Spleen (tissue), 11 donors: ENCODE results near the gene RAD51D. TPM values are rescaled to one million over a fixed set of nuclear protein-coding genes. Genes with fewer than 3 reads are reported as not detected.

Experiments used
- DNase-seq: peaks from one replicate; pipeline ENCODE4 v3.0.0-alpha.2; 2020
- H3K27ac ChIP-seq, 8 donors: fragments of 200-600 bp; sonication (generic) in 7 of 8; 1 replicate in 4 of 8; 2 replicates in 4 of 8; pipeline versions ENCODE4 v1.5.0 to v1.8.0; 2016 to 2021; ENCODE audit warnings: inconsistent platforms in 4 of 8, mild to moderate bottlenecking in 4 of 8, moderate library complexity in 1 of 8
- H3K27me3 ChIP-seq, 7 donors: fragments of 200-600 bp; sonication (generic) in 6 of 7; replicated peaks in 1 of 7; 1 replicate in 4 of 7; 2 replicates in 3 of 7; pipeline versions ENCODE4 v1.5.0 to v1.8.0; 2016 to 2021; ENCODE audit warnings: inconsistent platforms in 3 of 7, mild to moderate bottlenecking in 1 of 7
- H3K36me3 ChIP-seq, 6 donors: fragments of 200-600 bp; sonication (generic) in 5 of 6; 1 replicate in 4 of 6; 2 replicates in 2 of 6; pipeline versions ENCODE4 v1.5.0 to v1.8.0; 2016 to 2021; ENCODE audit warnings: inconsistent platforms in 2 of 6
- H3K4me1 ChIP-seq, 6 donors: fragments of 200-600 bp; sonication (generic) in 5 of 6; 1 replicate in 3 of 6; 2 replicates in 3 of 6; pipeline versions ENCODE4 v1.5.0 to v1.8.0; 2016 to 2021; ENCODE audit warnings: inconsistent platforms in 3 of 6
- H3K4me3 ChIP-seq, 8 donors: fragments of 200-600 bp; sonication (generic) in 7 of 8; 1 replicate in 4 of 8; 2 replicates in 4 of 8; pipeline versions ENCODE4 v1.5.0 to v1.8.0; 2016 to 2021; ENCODE audit warnings: inconsistent platforms in 4 of 8, mild to moderate bottlenecking in 4 of 8, moderate library complexity in 2 of 8
- H3K9me3 ChIP-seq, 8 donors: fragments of 200-600 bp; sonication (generic) in 7 of 8; 1 replicate in 4 of 8; 2 replicates in 4 of 8; pipeline versions ENCODE4 v1.5.0 to v1.8.0; 2016 to 2021; ENCODE audit warnings: inconsistent platforms in 4 of 8
- POLR2A ChIP-seq, 3 donors: fragments of 450-650 bp; IDR thresholded peaks; one replicate each; pipeline ENCODE4 v1.5.1; 2017; ENCODE audit warnings: antibody characterized with exemption in 3 of 3, mild to moderate bottlenecking in 1 of 3
- POLR2AphosphoS5 ChIP-seq, 3 donors: sonication (generic); formaldehyde crosslinking; IDR thresholded peaks; one replicate each; pipeline ENCODE4 v1.5.1; 2017; ENCODE audit warnings: antibody characterized with exemption in 3 of 3
- WGBS, 5 donors: extraction: QIAGEN DNeasy Blood & Tissue Kit in 3 of 5; methylation state at CpG; one replicate each; pipeline versions ENCODE4 v1.1.5 to v1.1.7; 2013 to 2018; 5-methylcytosine and 5-hydroxymethylcytosine counted together
- intact Hi-C: fragments of 100-400 bp; cut with DNase I; formaldehyde crosslinking; loops from one replicate; pipeline ENCODE4 v1.15.0; 2023; ENCODE audit warnings: low total_unique reads
- polyA plus RNA-seq, 3 donors: library from polyadenylated mRNA; stranded (reverse); fragments of 200-250 nt; gene quantifications; one replicate each; pipeline ENCODE4 v1.2.1, GENCODE V29; 2013
- total RNA-seq, 7 donors: library from RNA; depleted of rRNA in 3 of 7; stranded (reverse); fragments of >200 nt in 3 of 7; fragmentation: NEBNext Ultra II Directional in 4 of 7; extraction: Animal tissue kit (Norgen Biotek cat#: 25700) in 4 of 7; gene quantifications; one replicate each; pipeline versions ENCODE4 v1.1.0 to v1.2.1, GENCODE V29; 2016 to 2021
- TF ChIP-seq, protein P1 (sequence below), 11 experiments: fragments of 200-600 bp in 7 of 11; fragments of 450-650 bp in 4 of 11; sonication (generic) in 4 of 11; IDR thresholded peaks in 8 of 11; conservative IDR thresholded peaks in 3 of 11; 1 replicate in 7 of 11; 2 replicates in 4 of 11; pipeline versions ENCODE4 v1.4.0 to v1.8.0; 2016 to 2021; ENCODE audit warnings: antibody characterized with exemption in 11 of 11, inconsistent platforms in 4 of 11, mild to moderate bottlenecking in 1 of 11
- donor health status: healthy with polysubstance abuse.
- donor health status: DM: no; HTN: no; CAD: no; lungs with moderate emphysema.
- donor health status: DM: no; HTN: no; CAD: no.
- donor health status: Bipolar disorder and iron deficiency.
- donor health status: healthy.
- donor health status: DM: no; HTN: no; CAD: no.
- donor health status: DM: yes; HTN: yes; CAD: no.

RAD51D gene
- total and polyA plus RNA-seq, 10 donors: 4.0 to 24.1 (median 14.4) TPM

DNA sequence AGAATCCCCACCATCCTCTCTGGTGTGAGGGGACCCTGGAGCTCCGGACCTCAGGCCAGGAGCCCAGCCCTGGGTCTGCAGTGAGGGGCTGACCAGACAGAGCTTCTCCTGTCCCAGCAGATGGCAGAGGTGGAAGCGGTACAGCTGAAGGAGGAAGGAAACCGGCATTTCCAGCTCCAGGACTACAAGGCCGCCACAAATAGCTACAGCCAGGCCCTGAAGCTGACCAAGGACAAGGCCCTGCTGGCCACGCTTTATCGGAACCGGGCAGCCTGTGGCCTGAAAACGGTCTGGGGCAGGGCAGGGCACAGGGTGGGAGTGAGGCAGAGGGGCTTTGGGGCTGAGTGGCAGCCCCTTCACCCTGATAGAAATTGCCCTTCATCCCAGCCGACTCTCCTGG lies 28.5 kb upstream of the RAD51D start:
- Histone ChIP-seq H3K9me3 (no peaks in the 10 kb centered on the region), H3K27ac (peak overlapping the region; percentile 41 to 82 (median 75)), H3K4me3 (no peak overlapping the region), H3K4me1 (peaks cover 0 to 26% (median 11%) of the 10 kb centered on the region in 6 donors), H3K36me3 (no peaks in the 10 kb centered on the region), H3K27me3 (no peaks in the 10 kb centered on the region)
- peak; percentile 80 for DNase-seq
- intact Hi-C loops: no loop called here
- 64 to 81% (median 67%) methylated on average over 5 to 9 of the region's 9 CpGs for WGBS, 5 donors
- no peak for TF ChIP-seq POLR2A (IDR thresholded peaks at IDR 0.05)
- peak; percentile 55 to 76 (median 75) for TF ChIP-seq POLR2AphosphoS5 (IDR thresholded peaks at IDR 0.05)
- TF ChIP-seq, protein P1, sequence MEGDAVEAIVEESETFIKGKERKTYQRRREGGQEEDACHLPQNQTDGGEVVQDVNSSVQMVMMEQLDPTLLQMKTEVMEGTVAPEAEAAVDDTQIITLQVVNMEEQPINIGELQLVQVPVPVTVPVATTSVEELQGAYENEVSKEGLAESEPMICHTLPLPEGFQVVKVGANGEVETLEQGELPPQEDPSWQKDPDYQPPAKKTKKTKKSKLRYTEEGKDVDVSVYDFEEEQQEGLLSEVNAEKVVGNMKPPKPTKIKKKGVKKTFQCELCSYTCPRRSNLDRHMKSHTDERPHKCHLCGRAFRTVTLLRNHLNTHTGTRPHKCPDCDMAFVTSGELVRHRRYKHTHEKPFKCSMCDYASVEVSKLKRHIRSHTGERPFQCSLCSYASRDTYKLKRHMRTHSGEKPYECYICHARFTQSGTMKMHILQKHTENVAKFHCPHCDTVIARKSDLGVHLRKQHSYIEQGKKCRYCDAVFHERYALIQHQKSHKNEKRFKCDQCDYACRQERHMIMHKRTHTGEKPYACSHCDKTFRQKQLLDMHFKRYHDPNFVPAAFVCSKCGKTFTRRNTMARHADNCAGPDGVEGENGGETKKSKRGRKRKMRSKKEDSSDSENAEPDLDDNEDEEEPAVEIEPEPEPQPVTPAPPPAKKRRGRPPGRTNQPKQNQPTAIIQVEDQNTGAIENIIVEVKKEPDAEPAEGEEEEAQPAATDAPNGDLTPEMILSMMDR (IDR thresholded peaks at IDR 0.05 in 8 of 11, conservative IDR thresholded peaks at IDR 0.05 in 3 of 11): peak in 1 of 11 experiments; percentile 19

DNA sequence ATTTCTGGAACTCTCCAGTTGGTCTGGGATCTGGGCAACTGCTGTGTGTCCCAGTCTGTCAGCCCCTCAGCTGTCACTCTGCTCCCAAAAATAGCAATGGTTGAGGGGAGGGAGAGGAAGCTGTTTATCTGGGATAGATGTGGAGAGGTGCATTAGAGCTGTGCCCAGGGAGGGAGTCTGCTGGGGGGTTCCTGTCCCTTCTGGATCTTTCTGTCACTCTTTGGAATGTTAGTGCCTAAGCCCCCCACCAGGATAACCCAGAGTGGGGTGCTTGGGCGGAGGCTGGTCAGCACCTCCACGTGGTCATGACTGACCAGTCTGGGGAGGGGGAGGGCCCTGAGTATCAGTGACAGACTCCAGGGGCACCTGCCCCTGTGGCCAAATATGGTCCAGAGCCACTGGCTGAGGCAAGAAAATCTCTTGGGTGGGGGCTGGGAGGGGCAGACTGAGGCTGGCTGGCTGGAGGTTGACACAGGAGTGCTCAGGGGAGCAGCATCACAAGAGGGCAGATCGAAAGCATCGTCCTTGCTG lies 27.8 kb upstream of the RAD51D start, which contains the start of gene UNC45B:
Gene UNC45B (plus strand): TSS at position 443 of the 531 bp plus-strand sequence. CDS start 447 bp downstream, outside the sequence.
- intact Hi-C loops: no loop called here
- 68 to 92% (median 70%) methylated on average over 4 of the region's 4 CpGs for WGBS, 5 donors
- no peak for TF ChIP-seq POLR2AphosphoS5 (IDR thresholded peaks at IDR 0.05)
- TF ChIP-seq POLR2A (IDR thresholded peaks at IDR 0.05): no peak
- TF ChIP-seq, protein P1 (IDR thresholded peaks at IDR 0.05 in 8 of 11, conservative IDR thresholded peaks at IDR 0.05 in 3 of 11): no peak
- H3K36me3 ChIP-seq: no peaks in the 10 kb centered on the region
- DNase-seq: peak; percentile 68
- H3K9me3 ChIP-seq: no peaks in the 10 kb centered on the region
- no peaks in the 10 kb centered on the region for H3K27me3 ChIP-seq
- H3K4me1 ChIP-seq: peaks cover 0 to 30% (median 12%) of the 10 kb centered on the region in 6 donors
- no peak within 1 kb of the TSS for H3K4me3 ChIP-seq
- H3K27ac ChIP-seq: peak within 1 kb of the TSS; percentile 41 to 82 (median 75)

GRCh38 chr17:35146214-35146833 lies 26.7 kb upstream of the RAD51D start:
- H3K9me3 ChIP-seq: no peaks in the 10 kb centered on the region
- no peak for DNase-seq
- no peak for TF ChIP-seq POLR2AphosphoS5 (IDR thresholded peaks at IDR 0.05)
- TF ChIP-seq, protein P1 (IDR thresholded peaks at IDR 0.05 in 8 of 11, conservative IDR thresholded peaks at IDR 0.05 in 3 of 11): no peak
- no peak for TF ChIP-seq POLR2A (IDR thresholded peaks at IDR 0.05)
- WGBS, 5 donors: 64 to 82% (median 79%) methylated on average over 4 of the region's 4 CpGs
- intact Hi-C loops: no loop called here
- H3K36me3 ChIP-seq: no peaks in the 10 kb centered on the region
- peaks cover 1 to 41% (median 17%) of the 10 kb centered on the region in 6 donors for H3K4me1 ChIP-seq
- H3K27me3 ChIP-seq: no peaks in the 10 kb centered on the region
- H3K27ac ChIP-seq: peak overlapping the region in 6 of 8 donors; percentile 41 to 82 (median 78)
- no peak overlapping the region for H3K4me3 ChIP-seq

DNA sequence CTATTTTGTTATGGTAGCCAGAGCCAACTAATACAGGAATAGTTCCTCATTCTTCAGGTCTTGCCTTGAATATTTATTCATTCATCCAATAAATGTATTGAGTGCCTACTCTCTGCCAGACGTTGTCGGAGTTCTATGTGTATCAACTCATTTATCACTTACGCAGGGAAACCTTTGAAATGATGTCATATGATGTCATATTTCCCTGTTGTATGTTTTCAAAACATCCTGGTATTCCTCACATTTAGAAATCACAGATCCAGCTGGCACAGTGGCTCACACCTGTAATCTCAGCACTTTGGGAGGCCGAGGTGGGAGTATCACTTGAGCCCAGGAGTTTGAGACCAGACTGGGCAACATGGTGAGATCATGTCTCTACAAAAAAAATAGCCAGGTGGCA lies 25.2 kb upstream of the RAD51D start:
- Histone ChIP-seq H3K9me3 (no peaks in the 10 kb centered on the region), H3K4me3 (no peak overlapping the region), H3K4me1 (peaks cover 6 to 55% (median 29%) of the 10 kb centered on the region in 6 donors), H3K27me3 (no peaks in the 10 kb centered on the region), H3K27ac (no peak overlapping the region), H3K36me3 (peaks cover 0 to 2% (median 0%) of the 10 kb centered on the region in 6 donors)
- WGBS, 5 donors: 84 to 94% (median 90%) methylated on average over 4 of the region's 4 CpGs
- no peak for DNase-seq
- TF ChIP-seq, protein P1 (IDR thresholded peaks at IDR 0.05 in 8 of 11, conservative IDR thresholded peaks at IDR 0.05 in 3 of 11): no peak
- TF ChIP-seq POLR2AphosphoS5 (IDR thresholded peaks at IDR 0.05) (no peak), POLR2A (IDR thresholded peaks at IDR 0.05) (no peak)
- intact Hi-C loops: no loop called here
